Measurements from ENCODE around the gene PAQR4.

Gene PAQR4

DNA sequence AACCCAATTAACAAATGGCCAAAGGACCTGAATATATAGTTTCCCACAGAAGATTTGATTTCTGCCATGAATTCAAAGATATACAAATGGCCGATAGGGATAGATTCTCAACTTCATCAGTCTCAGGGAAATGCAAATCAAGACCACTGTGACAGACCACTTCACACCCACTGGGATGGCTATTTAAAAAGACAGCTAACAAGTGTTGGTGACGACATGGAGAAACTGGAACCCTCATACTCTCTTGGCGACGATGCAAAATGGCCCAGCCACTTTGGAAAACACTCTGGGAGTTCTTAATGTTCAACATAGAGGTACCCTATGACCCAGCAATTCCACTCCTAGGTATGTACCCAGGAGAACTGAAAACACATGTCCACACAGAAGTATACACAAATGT lies 22.5 kb upstream of the PAQR4 start:
- DNase-seq, result no peak

DNA sequence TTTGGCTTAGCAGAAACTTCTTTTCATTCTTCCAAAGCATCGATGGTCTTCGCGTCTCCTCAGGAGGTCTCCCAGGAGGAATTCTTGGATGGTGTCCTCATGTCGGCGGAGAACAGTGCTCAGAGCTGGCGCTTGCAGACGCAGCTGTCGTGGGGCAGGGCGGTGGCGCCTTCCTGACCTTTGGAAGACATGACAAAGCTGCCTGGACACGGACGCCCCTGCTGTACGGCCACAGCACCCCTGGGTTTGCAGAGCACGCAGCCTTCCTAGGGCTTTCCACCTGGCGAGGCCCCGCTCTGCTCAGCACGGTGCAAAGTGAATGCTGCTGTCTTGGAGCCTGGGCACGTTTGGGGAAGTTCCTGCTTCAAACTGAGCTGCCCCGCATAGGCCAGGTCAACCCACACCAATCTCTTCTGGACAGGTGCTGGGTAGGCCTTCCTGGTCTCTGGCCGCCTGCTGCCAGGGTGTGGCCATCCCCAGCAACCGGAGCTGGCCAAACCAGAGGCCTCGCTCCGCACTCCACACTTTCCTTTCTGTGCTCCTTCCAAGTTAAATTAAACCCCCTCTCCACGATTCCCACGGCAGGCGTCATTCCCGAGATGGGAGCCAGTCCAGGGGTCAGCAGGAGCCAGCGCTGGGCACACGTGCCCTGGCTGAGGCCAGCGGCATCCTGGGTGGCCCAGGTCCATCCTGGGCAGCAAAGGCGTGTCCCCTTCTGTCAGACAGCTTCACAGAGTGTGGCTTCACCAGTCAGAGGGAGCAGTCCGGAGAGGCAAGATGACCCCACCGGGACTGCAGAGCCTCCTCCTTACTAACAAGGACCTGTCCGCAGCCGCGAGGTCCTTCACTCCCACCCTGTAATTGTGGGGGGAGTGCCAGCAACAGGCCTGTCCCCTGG lies 20.1 kb upstream of the PAQR4 start:
- DNase-seq, result no peak

DNA sequence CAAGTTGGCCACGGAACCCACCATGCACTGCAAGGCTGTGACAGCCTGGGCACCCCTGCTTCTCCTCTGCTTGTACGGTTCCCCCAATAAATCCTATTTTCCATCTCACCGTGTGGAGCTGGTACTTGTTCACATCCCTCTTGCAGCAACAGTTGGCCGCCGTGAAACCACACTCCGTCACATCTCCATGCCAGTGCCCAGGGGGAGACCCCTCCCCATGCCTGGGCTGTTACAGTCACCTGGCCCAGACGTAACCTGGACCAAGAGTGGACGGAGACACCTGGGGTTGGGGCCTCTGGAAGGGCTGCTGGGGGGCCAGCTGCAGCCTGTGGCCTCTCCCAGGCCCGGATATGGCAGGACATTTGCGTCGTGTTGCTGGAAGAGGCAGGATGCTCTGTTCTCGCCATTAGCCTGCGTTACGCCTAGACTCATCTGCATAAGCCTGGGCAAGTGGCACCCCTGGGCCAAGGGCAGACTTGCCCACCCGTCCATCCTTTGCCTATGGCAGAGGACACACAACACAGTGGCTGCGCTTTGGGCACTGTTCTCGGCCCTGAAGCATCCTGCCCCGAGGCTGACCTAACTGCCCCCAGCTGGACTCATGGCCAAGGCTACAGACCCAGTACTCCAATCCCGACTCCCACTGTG lies 19.3 kb upstream of the PAQR4 start:
- DNase-seq, result no peak

DNA sequence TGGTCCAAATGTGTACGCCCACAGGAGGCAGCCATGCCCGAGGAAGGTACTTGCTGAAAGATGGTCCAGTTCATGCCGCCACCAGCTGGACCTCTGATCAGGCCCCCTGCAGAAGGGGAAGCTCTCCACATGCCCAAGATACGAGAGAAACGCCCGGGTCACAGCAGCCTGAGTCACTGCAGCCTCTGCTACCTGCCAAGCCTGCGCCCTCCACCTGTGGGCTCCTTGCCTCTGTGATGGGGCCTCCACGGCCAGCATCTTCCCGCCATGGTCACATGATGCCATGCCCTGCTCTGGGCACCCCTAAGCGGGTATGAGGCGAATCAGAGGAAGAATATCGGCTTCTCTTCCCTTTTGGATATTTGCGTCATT lies 18.8 kb upstream of the PAQR4 start:
- DNase-seq, result no peak

DNA sequence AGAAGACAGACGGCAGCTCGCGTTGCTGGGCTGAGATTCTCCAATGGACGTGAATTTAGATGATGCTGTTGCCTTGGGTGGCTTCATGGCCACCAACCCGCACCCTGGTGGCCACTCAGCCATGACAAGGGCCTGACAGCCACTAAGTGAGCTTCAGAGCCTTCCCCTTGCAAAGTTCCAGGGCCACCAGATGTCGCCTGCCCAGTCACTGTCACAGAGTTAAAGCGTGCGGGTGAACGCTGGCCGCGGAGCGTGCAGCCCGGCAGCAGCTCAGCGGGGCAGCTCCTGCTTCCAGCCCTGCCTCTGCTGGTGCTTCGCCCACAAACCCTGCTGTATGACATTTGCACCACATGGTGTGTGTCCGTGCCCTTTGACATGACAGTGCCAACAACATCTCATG lies 18.4 kb upstream of the PAQR4 start:
- no peak for DNase-seq

DNA sequence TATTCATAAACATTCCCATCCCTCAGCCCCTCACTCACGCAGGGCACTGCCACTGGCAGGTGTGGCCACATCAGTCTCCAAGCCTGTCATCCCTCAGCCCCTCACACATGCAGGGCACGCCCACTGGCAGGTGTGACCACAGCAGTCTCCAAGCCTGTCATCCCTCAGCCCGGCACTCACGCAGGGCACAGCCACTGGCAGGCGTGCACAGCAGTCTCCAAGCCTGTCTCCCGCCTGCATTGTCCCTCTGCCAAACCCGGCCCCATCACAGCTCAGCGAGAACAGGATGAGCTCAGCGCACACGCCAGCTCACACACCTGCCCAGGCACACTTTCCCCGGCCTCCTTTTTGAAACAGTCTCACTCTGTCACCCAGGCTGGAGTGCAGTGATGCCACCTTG lies 16.5 kb upstream of the PAQR4 start:
- no peak for DNase-seq

DNA sequence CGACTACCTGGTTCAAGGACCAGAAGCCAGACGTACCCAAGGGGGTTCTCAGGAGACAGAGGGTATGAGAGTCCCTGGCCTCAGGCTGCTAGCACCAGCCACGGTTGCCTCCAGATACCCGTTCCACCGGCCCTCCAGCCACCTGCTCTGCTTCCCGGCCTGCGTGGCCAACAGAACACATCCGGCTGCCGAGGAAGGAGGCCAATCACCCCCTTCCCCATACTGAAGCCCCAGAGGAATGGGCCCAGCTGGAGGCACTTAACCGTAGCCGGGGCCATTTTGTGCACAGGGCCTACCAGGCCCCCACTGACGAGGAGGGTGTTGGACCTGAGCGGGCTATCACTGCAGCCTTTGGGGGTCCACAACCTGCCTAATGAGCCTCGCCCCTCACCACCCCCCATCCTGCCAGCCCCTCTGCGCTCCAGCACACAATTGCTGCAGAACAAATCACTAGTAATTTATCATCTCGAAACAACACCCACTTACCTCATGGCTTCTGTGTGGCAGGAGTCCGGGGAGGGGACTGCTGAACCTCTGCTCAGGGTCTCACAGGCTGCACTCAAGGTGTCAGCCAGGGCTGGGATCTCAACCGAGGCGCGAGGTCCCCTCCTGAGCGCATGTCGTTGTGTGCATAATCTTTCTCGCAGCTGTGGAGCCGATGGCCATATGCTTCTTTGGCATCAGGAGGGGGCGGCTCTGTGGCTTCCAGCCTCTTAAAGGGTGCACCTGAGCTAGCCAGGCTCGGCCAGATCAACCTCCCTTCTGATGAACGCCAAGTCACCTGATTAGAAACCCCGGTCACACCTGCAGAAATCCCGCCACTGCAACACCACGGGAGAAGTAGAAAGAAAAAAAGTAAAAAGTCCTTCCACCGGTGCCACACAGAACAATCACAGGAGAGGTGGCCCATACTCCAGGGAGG lies 15.2 kb upstream of the PAQR4 start:
- no peak for DNase-seq

DNA sequence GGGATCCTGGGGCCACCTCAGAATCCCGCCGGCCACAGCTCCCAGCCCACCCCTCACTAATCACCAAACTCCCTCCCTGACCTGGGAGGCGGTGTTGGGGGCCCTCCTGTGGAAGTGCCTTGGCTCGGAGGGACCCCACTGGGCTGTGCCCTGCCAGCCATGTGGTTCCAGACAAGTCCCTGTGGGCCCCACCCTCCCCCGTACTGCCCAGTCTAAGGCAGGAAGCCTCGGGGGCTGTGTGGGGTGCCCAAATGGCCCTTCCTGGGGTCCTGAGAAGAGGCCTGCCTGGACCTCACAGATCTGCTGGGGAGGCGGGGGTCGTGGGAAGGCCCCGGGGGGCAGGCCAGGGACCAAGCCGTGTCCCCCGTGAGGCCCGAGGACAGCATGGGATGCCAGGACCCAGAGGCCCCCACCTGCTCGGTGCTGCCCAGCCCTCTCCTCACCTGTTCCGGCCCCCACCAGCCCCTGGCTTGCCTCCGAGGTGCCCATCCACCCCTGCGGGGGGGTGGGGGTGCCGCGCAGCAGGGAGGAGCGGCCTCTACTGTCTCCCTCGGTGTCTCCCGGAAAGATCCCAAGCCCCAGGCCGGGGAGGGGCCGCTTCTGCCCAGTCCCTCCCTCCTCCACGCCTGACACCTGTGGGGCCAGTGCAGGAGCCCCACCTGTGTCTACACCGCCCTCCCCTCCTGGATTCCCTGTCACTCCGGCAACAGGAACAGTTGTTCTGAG lies 14.3 kb upstream of the PAQR4 start:
- no peak for DNase-seq

DNA sequence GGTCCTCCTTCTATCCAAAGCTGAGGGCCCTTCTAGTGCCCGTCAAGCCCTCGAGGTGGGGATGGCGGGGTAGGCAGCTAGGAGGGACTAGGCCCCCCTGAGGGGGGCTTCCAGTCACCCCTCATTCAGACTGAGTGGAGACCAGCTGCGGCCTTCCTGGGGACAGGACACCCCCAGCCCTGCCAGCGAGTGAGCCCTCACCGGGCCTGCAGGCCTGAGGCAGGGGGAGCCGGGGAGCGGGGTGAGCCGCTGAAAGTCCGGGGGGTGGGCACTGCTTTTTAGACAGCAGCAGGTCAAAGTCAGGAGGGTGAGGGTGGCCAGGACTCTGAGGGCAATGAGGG lies 13.7 kb upstream of the PAQR4 start:
- DNase-seq, result no peak

DNA sequence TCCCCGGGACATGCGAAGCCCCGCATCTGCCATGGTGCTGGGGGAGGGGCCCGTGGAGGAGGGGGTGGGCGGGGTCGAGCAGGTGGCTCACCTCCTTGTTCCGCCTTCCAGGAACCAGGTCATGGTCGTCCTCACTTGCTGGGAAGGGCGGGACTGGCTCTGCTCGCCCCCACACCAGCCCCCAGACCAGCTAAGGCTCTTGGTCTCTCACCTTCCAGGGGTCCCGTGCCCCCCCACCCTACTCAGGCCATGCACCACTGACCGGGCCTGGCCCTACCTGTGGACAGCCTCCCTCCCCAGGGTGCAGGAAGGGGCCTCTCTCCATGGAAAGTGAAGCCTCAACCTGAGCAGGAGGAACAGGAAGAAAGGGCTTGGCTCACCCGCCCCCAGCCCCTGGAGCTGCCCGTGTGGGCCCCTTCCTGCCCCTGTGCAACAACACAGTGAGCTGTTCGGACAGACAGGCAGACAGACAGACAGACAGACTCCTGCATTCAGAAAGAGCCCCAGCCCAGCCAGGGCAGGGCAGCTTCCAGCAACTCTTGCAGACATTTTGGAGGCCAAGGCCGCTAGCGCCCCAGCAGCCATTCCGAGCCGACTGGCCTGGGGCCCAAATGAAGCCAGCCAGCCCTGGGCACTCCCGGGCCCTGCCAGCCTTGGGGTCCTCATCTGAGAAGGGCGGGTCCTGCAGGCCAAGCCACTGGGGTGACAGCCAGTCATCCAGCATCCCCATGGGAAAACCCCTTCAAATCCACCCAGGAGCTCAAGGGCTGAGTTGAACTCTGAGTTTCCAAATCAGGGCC lies 13.2 kb upstream of the PAQR4 start:
- DNase-seq, result no peak

DNA sequence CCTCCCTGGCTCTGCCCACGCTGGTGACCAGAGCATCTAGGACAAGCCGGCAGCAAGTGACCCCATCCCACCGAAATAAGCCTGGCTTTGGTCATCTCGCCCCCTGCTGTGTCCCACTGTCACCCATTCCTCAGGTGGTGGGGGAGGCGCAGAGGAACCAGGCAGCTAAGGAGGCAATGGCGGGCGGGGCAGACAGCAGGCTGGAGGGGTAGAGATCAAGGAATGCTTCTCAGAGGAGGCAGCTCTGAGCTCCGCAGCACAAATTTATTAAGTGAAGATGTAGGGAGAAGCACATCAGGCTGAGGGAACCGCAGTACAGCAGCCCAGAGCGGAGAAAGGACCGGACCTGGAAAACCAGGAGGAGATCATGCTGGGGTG lies 12.6 kb upstream of the PAQR4 start:
- no peak for DNase-seq

DNA sequence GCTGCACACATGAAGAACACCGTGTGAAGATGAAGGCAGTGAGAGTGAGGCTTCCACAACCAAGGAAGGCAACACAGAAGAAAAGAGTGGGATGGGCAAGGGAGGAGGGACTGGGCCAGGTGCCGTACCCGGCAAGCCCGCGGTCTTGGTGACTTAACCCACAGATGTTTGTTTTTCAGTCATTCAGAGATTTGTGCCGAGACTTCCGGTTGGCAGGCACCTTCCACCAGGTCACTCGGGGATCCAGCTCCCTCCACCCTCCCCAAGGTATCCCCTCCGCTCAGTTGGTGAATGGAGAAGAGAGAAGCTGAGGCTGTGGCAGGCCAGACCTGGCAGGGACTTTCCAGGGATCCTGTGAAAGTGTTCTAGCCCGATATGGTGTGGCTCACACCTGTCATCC lies 9.9 kb upstream of the PAQR4 start:
- no peak for DNase-seq

DNA sequence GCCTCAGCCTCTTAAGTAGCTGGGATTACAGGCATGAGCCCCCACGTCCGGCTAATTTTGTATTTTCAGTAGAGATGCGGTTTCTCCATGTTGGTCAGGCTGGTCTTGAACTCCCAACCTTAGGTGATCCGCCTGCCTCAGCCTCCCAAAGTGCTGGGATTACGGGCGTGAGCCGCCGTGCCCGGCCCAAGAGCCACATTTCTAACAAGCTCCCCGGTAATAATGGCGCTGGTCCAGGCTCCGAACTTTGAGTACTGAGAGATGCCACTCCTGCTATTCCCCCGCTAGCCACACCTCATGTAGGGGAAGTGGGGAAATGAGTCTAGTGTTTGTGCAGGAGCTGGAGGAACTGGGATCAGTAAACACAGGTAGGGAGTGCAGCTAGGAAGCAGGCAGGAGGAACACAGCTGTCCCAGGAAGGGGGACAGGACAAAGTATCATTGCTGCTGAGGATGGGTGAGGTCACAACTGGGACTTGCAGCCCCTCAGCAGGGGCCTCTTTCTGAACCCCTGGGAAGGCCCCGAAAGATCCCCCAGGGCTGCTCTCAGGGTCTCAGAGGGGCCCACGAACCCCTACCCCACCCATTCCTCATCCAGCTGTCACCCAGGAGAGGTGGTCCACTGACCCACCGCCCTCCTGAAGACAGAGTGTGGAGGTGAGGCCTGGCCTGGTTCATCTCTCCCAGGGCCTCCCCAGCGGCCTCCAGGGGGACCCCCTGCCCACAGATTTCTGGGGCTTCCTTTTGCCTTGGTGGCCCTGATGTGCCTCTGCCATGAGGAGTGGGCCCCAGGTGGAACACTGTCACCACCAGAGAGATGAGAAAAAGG lies 8.8 kb upstream of the PAQR4 start:
- no peak for DNase-seq

DNA sequence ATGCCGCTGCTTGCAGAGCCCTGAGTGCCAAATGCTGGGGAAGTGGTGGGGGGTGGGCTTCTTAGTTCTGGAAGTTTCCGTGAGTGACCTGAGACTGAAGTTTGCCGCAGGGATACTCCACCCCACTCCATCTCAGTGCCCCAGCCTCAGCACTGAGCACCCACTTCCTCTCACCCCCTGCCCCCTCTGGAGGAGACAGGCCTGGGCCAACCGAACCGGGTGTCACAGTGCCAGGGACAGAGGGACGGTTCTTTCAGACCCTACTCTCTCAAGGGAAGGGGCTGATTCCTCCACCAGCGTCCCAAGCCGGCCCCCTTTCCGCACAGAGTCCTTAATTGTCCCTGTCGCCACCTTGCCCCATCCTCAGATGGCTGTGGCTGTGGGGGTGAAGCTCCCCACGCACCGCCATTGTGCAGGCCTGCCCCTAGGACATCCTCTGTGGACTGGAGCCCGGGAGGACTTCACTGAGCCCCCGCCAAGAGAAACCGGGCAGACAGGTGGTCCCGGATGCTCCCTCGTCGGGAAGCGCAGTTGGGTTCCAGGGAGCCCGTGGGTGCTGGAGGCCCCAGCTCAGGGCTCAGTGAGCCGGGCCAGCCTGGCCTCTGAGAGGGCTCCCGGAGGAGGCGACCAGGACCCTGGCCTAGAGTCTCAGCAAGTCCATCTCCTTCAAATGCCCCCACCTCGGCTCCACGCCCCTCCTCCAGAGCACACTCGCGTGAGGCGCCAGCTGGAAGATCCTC lies 6.6 kb upstream of the PAQR4 start:
- no peak for DNase-seq

DNA sequence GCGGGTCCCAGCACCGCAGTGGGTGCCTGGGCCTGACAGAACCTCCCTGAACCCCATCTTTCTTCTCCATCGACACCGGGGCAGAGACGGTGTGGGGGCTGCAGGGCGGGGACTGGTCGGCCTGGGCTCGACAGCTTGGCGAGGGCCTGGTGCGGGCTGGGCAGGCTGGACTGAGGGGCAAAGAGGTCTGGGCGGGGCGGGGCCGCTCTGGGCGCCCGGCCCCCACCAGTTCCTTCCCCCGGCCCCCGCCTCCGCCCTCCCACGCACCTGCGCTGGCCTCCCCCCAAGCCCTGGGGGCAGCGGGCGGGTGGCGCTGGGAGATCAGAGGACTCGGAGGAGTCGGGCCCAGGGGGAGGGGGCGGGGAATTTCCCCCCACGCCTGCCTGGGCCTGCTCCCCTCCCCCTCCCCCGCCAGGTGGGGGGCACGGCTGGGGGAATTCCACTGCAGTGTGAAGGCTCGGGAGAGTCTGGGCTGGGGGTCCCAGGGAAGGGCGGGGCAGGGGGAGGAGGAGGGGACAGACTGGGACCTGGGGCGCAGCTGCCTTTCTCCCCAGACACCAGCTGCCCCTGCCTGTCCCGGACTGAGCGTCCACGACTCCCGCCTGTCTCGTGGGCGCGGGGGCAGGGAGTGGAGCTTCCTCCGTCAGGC lies 6.0 kb upstream of the PAQR4 start:
- DNase-seq, result no peak

DNA sequence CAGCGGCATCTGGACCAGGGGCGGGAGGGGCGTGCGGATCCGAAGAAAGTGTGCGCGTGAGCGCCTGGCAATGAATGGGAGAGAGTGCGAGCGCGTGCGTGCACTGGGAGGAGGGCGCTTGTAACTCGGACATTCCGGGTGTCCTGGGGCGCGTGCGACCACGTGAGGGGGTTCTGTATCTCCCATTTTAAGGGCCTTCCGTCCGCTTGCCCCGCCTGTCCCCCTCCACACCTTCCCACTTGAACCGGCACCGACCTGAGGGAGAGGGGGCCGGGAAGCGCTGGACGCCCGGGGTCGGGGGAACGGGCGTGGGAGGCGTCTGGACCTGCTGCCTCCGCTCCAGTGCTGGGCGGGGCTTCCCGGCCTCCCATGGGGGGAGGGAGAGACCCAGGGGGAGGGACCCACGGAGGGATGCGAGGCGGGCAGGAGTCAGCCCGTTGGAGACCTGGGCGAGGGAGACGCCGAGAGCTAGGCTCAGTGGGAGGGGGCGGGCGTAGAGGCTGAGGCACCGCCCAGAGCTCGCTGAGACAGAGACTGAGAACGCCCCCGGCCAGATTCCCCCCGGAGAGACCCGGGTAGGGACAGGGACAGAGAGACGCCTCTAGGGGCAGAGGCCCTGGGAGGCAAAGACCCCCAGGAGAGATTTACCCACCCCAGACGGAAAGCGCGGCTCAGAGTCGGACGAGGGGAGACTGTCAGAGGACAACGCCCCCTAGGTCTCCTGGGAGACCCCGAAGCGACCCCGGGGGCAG lies 5.2 kb upstream of the PAQR4 start, which contains the start of gene KREMEN2:
TSS of gene KREMEN2 (plus strand) at position 553 of the 752 bp plus-strand sequence. CDS start 246 bp downstream, outside the sequence.
- DNase-seq, result no peak

DNA sequence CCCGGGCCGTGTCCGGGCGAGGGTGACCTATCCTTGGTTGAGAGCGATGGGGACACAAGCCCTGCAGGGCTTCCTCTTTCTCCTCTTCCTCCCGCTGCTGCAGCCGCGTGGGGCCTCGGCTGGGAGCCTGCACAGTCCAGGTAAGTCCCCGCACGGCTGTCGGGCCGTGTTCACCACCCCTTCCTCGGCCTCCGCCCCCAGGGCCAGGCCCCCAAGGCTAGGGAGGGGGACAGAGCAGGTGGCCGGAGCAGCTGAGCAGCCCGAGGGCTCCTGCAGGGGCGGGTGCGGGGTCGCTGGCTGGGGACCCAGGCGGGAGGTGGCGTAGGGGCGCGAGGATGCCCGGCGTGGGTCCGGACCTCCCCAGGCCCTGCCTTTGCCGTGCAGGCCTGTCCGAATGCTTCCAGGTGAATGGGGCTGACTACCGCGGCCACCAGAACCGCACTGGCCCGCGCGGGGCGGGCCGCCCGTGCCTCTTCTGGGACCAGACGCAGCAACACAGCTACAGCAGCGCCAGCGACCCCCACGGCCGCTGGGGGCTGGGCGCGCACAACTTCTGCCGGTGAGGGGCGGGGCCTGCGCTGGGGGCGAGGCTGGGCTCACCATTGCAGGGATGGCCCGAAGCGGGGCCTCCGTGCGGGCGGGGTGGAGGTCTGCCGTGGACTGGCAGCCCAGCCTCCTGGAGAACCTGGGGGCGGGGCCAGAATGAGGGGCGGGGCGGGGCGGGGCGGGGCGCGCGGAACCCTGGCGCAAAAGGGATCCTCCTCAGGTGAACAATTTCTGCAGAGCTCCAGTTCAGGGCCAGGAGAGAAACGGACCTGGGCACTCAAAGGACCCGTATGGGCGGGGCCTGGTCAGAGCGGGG lies 4.4 kb upstream of the PAQR4 start:
- DNase-seq, result peak; percentile 53
